ENCODE results near the gene ANO1.

DNA sequence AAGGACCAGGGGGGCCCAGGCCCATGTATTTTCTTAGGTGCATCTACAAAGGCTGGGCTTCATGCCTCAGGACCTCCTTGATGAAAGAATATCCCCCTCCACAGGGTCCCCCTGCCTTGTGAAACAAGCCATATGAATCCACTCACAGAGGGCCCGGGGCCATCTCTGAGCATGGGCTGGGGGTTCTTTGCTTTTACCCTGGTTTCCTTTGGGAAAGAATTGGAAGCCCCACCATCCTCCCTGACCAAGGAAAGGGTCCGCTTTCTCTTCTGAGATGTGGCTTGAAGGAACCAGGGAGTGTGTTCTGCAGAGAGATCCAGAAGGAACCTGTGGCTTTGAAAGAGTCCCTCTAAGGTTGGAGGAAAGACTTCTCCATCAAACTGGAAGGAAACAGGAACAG lies 9.2 kb upstream of the ANO1 start:
- TF ChIP-seq, protein P1, sequence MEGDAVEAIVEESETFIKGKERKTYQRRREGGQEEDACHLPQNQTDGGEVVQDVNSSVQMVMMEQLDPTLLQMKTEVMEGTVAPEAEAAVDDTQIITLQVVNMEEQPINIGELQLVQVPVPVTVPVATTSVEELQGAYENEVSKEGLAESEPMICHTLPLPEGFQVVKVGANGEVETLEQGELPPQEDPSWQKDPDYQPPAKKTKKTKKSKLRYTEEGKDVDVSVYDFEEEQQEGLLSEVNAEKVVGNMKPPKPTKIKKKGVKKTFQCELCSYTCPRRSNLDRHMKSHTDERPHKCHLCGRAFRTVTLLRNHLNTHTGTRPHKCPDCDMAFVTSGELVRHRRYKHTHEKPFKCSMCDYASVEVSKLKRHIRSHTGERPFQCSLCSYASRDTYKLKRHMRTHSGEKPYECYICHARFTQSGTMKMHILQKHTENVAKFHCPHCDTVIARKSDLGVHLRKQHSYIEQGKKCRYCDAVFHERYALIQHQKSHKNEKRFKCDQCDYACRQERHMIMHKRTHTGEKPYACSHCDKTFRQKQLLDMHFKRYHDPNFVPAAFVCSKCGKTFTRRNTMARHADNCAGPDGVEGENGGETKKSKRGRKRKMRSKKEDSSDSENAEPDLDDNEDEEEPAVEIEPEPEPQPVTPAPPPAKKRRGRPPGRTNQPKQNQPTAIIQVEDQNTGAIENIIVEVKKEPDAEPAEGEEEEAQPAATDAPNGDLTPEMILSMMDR (conservative IDR thresholded peaks at IDR 0.05) = no peak
- no peak for TF ChIP-seq ZFX (IDR thresholded peaks at IDR 0.05)
